GM13977 (cell line): ENCODE data around the gene LIN28B.
"Not testable (repeated sequence)": the region's sequence is repeated elsewhere in the genome, so short reads cannot be mapped to it uniquely, and the experiment has no call there.

Experiments
- DNase-seq: peaks from one replicate; pipeline ENCODE4 v3.0.0; 2012; ENCODE audit warnings: low spot score
- in situ Hi-C: fragments of 300-500 bp; cut with MboI; formaldehyde crosslinking; loops from one replicate; pipeline ENCODE4 v1.12.0; 2022; ENCODE audit warnings: low sequenced_read_pairs, low pct_unique_long_range_greater_than_20kb, mixed read lengths, inconsistent platforms; ENCODE audit not compliant: unreplicated experiment
- TF ChIP-seq, protein P1 (sequence below): IDR thresholded peaks from 2 replicates; pipeline ENCODE4 v1.5.1; 2012; ENCODE audit warnings: mild to moderate bottlenecking, control low read depth; ENCODE audit not compliant: insufficient read depth; ENCODE audit errors: extremely low read depth, missing control alignments

LIN28B gene

DNA sequence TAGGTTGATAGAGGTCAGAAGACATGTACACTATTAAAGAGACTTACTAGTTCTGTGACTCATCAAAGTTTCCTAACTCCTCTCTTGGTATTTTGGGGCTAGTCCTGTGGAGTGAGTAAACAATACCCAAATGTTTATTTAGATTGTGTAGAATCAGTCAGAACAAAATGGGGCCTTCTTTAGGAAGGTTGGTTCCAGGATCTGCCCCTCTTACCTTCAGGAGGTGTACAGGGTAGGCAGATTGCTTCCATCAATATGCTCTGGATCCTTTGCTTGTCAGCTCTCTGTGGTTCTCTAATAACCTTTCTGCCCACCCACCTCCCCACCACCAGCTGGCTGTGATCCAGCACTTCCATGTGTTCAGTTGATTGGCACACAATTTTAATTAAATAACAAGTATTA, 115.9 kb downstream of the LIN28B start:
- TF ChIP-seq, protein P1, sequence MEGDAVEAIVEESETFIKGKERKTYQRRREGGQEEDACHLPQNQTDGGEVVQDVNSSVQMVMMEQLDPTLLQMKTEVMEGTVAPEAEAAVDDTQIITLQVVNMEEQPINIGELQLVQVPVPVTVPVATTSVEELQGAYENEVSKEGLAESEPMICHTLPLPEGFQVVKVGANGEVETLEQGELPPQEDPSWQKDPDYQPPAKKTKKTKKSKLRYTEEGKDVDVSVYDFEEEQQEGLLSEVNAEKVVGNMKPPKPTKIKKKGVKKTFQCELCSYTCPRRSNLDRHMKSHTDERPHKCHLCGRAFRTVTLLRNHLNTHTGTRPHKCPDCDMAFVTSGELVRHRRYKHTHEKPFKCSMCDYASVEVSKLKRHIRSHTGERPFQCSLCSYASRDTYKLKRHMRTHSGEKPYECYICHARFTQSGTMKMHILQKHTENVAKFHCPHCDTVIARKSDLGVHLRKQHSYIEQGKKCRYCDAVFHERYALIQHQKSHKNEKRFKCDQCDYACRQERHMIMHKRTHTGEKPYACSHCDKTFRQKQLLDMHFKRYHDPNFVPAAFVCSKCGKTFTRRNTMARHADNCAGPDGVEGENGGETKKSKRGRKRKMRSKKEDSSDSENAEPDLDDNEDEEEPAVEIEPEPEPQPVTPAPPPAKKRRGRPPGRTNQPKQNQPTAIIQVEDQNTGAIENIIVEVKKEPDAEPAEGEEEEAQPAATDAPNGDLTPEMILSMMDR: no peak
- in situ Hi-C loops: no loop called here
- DNase-seq: no peak

DNA sequence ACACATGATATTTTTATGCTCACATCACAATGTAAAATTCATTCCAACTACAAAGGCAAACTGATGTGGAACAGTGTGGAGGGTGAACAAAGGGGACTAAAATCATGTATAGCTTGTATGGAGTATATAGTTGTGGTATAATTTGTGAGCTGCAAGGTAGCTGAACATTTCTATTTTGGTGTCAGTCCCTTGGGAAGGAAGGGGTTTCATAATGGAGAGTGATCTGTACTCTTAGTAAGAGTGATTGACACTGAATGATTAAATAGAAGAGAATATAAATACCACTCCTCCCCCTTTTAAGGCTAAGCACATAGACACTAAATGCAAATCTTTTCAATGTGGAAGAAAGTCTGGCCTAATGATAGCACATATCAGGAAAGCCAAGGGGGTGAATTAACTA, 118.3 kb downstream of the LIN28B start:
- no peak for DNase-seq
- in situ Hi-C loops: loop anchor here (25.0 kb wide), 1 partner anchor 288 kb away; no protein-coding TSS in a partner anchor
- TF ChIP-seq, protein P1: no peak

DNA sequence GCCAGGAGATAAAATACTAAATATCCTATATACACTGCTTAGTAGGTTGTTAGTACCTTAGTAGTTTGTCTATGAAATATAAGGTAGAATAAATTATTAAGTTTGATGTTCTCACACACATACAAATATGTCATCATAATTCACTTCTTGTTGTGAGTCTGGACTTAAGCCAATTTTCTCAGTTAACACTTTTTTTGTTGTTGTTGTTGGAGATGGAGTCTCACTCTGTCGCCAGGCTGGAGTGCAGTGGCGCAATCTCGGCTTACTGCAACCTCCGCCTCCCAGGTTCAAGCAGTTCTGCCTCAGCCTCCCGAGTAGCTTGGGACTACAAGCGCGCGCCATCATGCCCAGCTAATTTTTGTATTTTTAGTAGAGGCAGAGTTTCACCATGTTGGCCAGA, 119.5 kb downstream of the LIN28B start:
- in situ Hi-C loops: loop anchor here (25.0 kb wide), 1 partner anchor 289 kb away; no protein-coding TSS in a partner anchor

GRCh38 chr6:105077596-105078385, 120.9 kb downstream of the LIN28B start:
- in situ Hi-C loops: loop anchor here (25.0 kb wide), 1 partner anchor 290 kb away; no protein-coding TSS in a partner anchor
- DNase-seq: peak; percentile 27
- TF ChIP-seq, protein P1: peak; percentile 45

More for the DNA sequence above, 119.5 kb downstream of the LIN28B start:
- DNase-seq: not testable (repeated sequence)

DNA sequence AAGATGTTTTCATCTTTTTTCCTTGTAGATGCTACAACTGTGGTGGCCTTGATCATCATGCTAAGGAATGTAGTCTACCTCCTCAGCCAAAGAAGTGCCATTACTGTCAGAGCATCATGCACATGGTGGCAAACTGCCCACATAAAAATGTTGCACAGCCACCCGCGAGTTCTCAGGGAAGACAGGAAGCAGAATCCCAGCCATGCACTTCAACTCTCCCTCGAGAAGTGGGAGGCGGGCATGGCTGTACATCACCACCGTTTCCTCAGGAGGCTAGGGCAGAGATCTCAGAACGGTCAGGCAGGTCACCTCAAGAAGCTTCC, 121.4 kb downstream of the LIN28B start:
- TF ChIP-seq, protein P1: no peak
- in situ Hi-C loops: loop anchor here (25.0 kb wide), 1 partner anchor 291 kb away; no protein-coding TSS in a partner anchor
- DNase-seq: no peak

- TF ChIP-seq, protein P1: no peak
- in situ Hi-C loops: loop anchor here (25.0 kb wide), 1 partner anchor 293 kb away; no protein-coding TSS in a partner anchor
- no peak for DNase-seq
Observed at GRCh38 chr6:105080279-105080678, 123.4 kb downstream of the LIN28B start.

- DNase-seq: not testable (repeated sequence)
- in situ Hi-C loops: loop anchor here (25.0 kb wide), 1 partner anchor 294 kb away; no protein-coding TSS in a partner anchor
Observed at GRCh38 chr6:105081662-105082061, 124.8 kb downstream of the LIN28B start.
